ENCODE results near the gene HIVEP2. TPM values are rescaled to one million over a fixed set of nuclear protein-coding genes. Genes with fewer than 3 reads are reported as not detected.

Gene HIVEP2
- total RNA-seq, 1 experiment from 2014 or later = 9.1 TPM

DNA sequence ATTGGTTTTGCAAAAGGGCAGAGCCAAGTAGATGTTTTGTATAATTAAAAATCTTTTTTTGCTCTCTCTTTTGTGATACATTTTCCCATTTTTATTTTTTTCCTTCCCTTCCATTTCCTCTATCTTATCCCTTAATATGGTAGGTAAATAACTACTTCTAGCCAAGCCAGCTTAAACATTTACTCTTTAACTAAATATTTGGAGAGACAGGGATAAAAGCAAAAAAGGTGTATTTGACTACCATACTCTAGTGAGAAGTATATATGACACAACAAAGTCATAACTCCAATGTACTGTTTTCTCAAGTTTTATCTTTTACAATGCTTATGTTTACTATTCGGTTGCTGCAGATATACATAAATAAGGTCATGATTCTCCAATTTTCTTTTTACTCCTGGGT, 154.7 kb downstream of the HIVEP2 start:
- H3K79me2 ChIP-seq (ENCODE audit: low read length) = no peaks in the 10 kb centered on the region
- H3K4me3 ChIP-seq (ENCODE audit: low read length) = no peak overlapping the region
- H3K9me3 ChIP-seq (ENCODE audit: low read length) = no peaks in the 10 kb centered on the region
- H3K9ac ChIP-seq (ENCODE audit: low read length) = no peak overlapping the region
- H3K9me2 ChIP-seq (replicated peaks; ENCODE audit: low read length) = no peaks in the 10 kb centered on the region
- ATAC-seq (no peak), DNase-seq (no peak)
- TF ChIP-seq EZH2phosphoT487 (IDR thresholded peaks at IDR 0.05; ENCODE audit: borderline replicate concordance, low read length) (no peak), EZH2 (IDR thresholded peaks at IDR 0.05; ENCODE audit: low read length, unreplicated experiment) (no peak), CTCF (conservative IDR thresholded peaks at IDR 0.05; ENCODE audit: low read depth, low read length) (no peak)
- H4K20me1 ChIP-seq (ENCODE audit: low read length) = no peaks in the 10 kb centered on the region
- BruUV-seq (replicated peaks) = no TSS peak
- H2AFZ ChIP-seq (ENCODE audit: low read length) = no peak overlapping the region
- no peak overlapping the region for H3K4me2 ChIP-seq (ENCODE audit: low read length)
- POLR2A ChIA-PET (ENCODE audit: unreplicated experiment) = no interaction called here
- CTCF ChIA-PET = no interaction called here
- H3F3A ChIP-seq (ENCODE audit: low read length, unreplicated experiment) = no peaks in the 10 kb centered on the region
- H3K27ac ChIP-seq (ENCODE audit: low read length) = no peak overlapping the region
- no peaks in the 10 kb centered on the region for H3K36me3 ChIP-seq (ENCODE audit: low read depth, low read length)
- intact Hi-C loops (cut with micrococcal nuclease) = no loop called here
- H3K4me1 ChIP-seq (ENCODE audit: insufficient read depth, low read length) = peaks cover 7% of the 10 kb centered on the region; the same call in 1 of the 2 replicates
- H3K27me3 ChIP-seq (ENCODE audit: low read length) = no peaks in the 10 kb centered on the region

- no peaks in the 10 kb centered on the region for H3K27me3 ChIP-seq (ENCODE audit: low read length)
- no peak for DNase-seq
- no peak overlapping the region for H3K27ac ChIP-seq (ENCODE audit: low read length)
- no peaks in the 10 kb centered on the region for H3K79me2 ChIP-seq (ENCODE audit: low read length)
- ChIA-PET POLR2A (ENCODE audit: unreplicated experiment) (no interaction called here), CTCF (interaction anchor here (0.5 kb wide), 1 partner anchor 19 kb away, joined by 3 read pairs; no protein-coding TSS in a partner anchor)
- H3K9me3 ChIP-seq (ENCODE audit: low read length) = no peaks in the 10 kb centered on the region
- intact Hi-C loops (cut with micrococcal nuclease) = no loop called here
- no peak overlapping the region for H2AFZ ChIP-seq (ENCODE audit: low read length)
- H3F3A ChIP-seq (ENCODE audit: low read length, unreplicated experiment) = no peaks in the 10 kb centered on the region
- H3K9me2 ChIP-seq (replicated peaks; ENCODE audit: low read length) = no peaks in the 10 kb centered on the region
- ATAC-seq = no peak
- H3K4me2 ChIP-seq (ENCODE audit: low read length) = no peak overlapping the region
- H3K4me3 ChIP-seq (ENCODE audit: low read length) = no peak overlapping the region
- H4K20me1 ChIP-seq (ENCODE audit: low read length) = no peaks in the 10 kb centered on the region
- BruUV-seq (replicated peaks) = no TSS peak
- TF ChIP-seq EZH2phosphoT487 (IDR thresholded peaks at IDR 0.05; ENCODE audit: borderline replicate concordance, low read length) = no peak
- peaks cover 7% of the 10 kb centered on the region; the same call in 1 of the 2 replicates for H3K4me1 ChIP-seq (ENCODE audit: insufficient read depth, low read length)
- no peak overlapping the region for H3K9ac ChIP-seq (ENCODE audit: low read length)
- no peaks in the 10 kb centered on the region for H3K36me3 ChIP-seq (ENCODE audit: low read depth, low read length)
Observed at GRCh38 chr6:142787422-142787821, 157.6 kb downstream of the HIVEP2 start.

DNA sequence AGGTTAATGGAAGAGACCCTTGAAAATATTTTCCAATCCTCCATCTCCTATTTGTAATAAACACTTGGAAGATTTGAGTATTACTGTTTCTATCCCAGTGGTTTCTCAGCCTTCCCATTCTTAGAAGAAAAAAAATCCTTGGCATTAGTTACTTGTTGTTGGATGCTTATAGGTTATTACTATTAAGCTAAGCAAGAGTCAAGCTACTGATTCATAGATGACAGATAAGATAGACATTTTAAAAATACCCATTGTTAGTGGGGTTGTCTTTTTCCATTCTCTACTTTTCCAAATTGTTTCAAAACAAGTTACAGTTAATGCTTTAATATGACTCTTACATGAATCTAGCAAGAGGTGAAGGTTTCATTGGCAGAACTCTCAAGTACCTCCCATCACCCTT, 158.5 kb downstream of the HIVEP2 start:
- H4K20me1 ChIP-seq (ENCODE audit: low read length) = no peaks in the 10 kb centered on the region
- BruUV-seq (replicated peaks) = no TSS peak
- ATAC-seq (no peak), DNase-seq (peak; percentile 51)
- no peak overlapping the region for H3K27ac ChIP-seq (ENCODE audit: low read length)
- H3K4me1 ChIP-seq (ENCODE audit: insufficient read depth, low read length) = peaks cover 7% of the 10 kb centered on the region; the same call in 1 of the 2 replicates
- intact Hi-C loops (cut with micrococcal nuclease) = no loop called here
- no peaks in the 10 kb centered on the region for H3K27me3 ChIP-seq (ENCODE audit: low read length)
- no peak overlapping the region for H3K4me3 ChIP-seq (ENCODE audit: low read length)
- H3K79me2 ChIP-seq (ENCODE audit: low read length) = no peaks in the 10 kb centered on the region
- no peaks in the 10 kb centered on the region for H3K36me3 ChIP-seq (ENCODE audit: low read depth, low read length)
- H3K9ac ChIP-seq (ENCODE audit: low read length) = no peak overlapping the region
- no peak overlapping the region for H2AFZ ChIP-seq (ENCODE audit: low read length)
- no peak overlapping the region for H3K4me2 ChIP-seq (ENCODE audit: low read length)
- ChIA-PET CTCF (no interaction called here), POLR2A (ENCODE audit: unreplicated experiment) (no interaction called here)
- H3K9me2 ChIP-seq (replicated peaks; ENCODE audit: low read length) = no peaks in the 10 kb centered on the region
- no peaks in the 10 kb centered on the region for H3F3A ChIP-seq (ENCODE audit: low read length, unreplicated experiment)
- TF ChIP-seq EZH2 (IDR thresholded peaks at IDR 0.05; ENCODE audit: low read length, unreplicated experiment) = no peak
- no peak for TF ChIP-seq CTCF (conservative IDR thresholded peaks at IDR 0.05; ENCODE audit: low read depth, low read length)
- TF ChIP-seq EZH2phosphoT487 (IDR thresholded peaks at IDR 0.05; ENCODE audit: borderline replicate concordance, low read length) = no peak
- H3K9me3 ChIP-seq (ENCODE audit: low read length) = no peaks in the 10 kb centered on the region

Measured in PC-3 (cell line).